CD4-positive, alpha-beta T cell treated with Interleukin-4 for 4 hours (primary cell): ENCODE data around the gene CCDC50.

Experiments
- DNase-seq: peaks from one replicate; pipeline ENCODE4 v3.0.0-alpha.2; 2020

The CCDC50 gene

DNA sequence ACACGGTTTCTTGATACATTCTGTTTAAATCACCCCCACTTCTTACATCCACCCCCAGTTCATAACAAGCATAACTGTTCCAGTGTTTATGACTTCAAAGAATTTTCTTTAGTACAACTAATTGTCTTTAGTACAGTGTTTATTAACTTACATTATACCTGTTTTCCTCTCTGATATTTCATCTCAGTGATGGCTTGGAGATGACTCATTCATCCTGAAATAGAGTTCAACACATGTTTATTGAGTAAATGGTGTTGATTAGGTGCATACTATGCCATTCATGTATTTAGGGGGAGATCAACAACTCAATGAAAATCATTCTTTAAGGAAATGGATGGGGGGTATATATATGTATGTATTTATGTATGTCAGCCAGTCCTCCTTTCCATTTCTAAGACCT lies 22.8 kb downstream of the CCDC50 start:
- no peak for DNase-seq

DNA sequence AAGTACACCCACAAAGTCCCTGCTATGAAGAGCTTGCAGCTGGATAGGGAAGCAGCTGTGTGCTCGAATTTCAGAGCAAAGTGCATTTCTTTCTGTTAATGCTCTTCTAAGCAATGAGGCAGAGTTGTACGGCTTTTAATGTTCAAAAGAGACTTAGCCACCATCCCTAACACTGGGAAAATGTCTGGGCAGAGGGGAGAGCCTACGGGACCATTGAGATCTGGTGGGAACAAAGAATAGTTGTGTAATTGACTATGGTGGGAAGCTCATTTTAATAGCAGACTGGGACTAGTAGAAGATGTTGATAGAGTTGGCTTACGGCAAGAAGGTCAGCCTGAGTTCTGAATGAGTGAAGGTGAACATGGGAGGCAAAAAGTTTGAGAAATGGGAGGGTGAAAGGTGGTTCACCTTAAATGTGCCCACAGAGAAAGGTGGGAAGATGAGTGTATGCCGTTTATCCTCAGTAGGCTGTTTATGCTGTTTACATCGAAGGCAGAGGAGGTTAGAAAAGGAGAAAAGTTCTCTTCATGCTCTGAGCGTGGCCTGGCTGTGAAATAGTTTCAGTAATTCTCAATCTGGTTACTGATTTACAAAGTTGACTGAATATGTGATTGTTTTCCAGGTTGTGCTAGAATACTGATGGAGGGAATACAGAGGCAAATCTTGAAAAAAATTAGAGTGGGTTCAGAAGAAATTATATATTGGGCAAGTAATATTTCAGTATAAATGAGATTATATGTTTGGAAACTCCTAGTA lies 24.0 kb downstream of the CCDC50 start:
- no peak for DNase-seq

GRCh38 chr3:191355406-191355805 lies 26.2 kb downstream of the CCDC50 start:
- DNase-seq, result no peak

DNA sequence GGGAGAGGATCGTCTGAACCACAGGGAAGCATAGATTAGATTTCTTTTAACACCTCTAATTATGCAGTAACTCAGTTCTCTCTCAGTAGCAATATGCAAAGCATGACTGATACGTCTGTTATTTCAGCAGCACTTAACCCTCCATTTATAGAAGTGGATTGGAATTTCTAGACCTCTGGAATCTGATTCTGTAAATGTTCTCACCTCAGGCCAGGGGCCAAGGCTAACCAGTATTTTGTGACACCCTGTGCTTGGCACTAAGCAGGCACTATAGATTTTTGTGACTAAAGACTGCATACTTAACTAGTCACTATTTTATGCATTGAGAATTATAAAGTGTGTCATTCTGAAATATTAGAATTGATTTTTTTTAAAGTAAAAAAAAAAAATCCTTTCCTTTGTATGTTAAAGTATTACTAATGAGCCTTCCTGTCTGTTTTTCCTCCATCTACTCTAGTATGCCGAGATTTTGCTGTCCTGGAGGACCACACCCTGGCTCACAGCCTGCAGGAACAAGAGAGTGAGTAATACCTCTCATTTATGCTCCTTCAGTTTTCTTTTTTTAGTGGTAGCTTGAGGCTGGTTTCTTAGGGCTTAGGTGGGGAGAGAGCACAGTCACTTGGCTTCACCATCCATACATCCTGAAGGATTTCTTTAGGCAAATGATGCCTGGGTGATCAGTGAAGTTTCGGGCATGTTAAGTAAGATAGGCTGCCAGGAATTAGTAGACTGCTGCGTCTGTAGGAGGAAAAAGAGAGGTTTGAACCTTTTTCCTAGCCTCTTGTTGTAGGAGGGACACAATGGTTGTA lies 27.6 kb downstream of the CCDC50 start:
- DNase-seq, result no peak

DNA sequence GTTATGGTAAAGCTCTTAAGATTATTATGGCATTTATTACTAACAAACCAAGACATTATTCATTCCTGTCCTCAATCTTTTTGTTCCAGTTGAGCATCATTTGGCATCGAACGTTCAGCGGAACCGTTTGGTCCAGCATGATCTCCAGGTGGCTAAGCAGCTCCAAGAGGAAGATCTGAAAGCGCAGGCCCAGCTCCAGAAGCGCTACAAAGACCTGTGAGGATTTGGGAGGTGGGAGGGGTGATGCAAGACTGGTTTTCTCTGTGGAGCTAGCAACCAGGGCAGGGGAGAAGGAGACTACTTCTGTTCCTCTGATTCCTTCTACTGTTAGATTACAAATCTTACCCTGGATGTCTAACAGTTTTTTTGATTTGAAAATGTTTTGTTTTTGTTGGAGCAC lies 28.7 kb downstream of the CCDC50 start:
- DNase-seq, result no peak

- no peak for DNase-seq
These were observed 29.7 kb downstream of the CCDC50 start for GRCh38 chr3:191358929-191359328.

DNA sequence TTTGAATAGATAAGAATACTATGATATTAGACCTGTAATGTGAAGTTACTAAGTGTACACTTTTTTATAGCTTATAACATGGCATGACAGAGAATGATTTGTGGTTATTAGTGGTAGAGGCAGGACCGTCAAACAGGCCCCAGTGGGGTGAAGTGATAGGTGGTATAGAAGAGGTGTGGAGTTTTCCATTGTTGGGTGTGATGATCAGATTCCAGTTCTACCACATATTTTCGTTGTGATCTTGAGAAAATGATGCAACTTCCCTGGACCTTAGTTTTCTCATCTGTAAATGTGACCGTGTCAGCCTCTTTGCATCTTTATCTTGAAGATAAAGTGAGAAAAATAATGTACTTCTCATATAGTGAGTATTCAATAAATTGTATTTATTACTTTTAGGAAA lies 31.4 kb downstream of the CCDC50 start:
- no peak for DNase-seq

- DNase-seq, result no peak
These were observed 32.3 kb downstream of the CCDC50 start for GRCh38 chr3:191361456-191361855.

DNA sequence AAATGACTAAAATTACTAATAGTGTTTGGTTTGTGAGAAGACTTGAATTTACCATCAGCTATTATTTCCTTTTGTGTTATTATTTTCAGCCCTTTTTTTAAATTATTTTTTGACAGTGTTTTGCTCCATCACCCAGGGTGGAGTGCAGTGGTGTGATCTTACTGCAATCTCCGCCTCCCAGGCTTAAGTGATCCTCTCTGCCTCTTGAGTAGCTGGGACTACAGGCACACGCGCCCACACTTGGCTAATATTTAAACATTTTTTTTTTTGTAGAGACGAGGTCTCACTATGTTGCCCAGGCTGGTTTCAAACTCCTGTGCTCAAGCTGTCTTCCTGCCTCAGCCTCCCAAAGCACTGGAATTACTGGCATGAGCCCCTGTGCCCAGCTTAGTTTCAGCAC lies 32.8 kb downstream of the CCDC50 start:
- DNase-seq, result no peak

DNA sequence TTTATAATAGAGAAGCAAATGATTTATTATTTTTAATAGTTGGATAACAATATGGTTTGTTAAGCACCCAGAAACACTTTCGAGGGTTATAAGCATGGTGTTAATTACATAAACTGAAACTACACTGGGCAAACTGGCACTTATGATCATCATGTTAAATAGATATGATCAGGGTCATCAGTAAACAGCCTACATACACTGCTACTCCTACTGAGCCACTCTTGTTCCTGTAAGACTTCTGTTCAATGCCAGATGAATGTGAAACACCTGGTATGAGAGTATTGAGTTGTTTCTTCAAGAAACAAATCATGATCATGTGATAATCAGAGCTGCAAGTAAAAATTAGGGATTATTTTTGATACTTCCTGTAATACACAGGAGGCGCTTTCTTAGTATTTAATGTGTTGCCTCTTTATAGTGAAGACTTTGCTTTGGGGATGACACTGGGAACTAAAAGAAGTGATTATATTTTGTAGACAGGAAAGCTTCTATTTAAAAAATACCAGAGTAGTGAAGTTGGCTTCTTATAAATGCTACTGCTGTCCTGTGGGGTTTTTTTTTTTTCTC lies 33.4 kb downstream of the CCDC50 start:
- no peak for DNase-seq

GRCh38 chr3:191363221-191363620 lies 34.0 kb downstream of the CCDC50 start:
- DNase-seq, result no peak

DNA sequence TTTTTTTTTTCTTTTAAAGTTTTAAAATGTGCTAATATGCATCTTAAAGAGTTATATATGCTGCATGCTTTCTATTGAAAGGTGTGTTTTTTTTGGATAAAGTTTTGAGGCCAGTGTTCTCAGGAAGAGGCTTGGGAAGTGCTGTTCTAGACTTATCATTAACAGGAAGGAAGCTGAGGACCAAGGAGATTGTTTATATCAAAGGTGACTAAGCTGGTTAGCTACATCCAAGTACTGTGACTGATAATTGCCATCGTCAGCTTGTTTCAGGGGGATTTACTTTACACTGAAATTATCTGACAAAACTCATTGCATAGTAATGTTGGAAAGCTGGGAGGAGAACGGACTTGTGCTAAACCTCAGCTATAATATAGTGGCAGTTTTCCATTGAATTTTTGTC lies 37.5 kb downstream of the CCDC50 start:
- DNase-seq, result no peak

- DNase-seq, result no peak
These were observed 39.8 kb downstream of the CCDC50 start for GRCh38 chr3:191368755-191369615.

DNA sequence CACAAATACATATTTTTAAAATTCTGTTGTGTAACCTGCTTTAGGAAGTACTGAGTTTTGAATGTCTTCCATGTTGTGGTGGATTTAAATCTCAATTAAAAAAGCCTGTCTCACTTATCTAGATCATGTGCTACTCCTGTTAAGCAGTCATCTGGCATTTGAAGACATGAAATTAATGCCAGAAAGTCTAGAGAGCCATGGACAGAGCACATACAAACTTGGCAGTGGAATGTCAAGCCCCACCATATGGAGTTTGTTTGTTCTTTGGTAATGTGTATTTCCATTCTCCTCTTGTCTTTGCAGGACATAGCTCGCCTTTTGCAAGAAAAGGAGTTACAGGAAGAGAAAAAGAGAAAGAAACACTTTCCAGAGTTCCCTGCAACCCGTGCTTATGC lies 40.4 kb downstream of the CCDC50 start:
- DNase-seq, result no peak

DNA sequence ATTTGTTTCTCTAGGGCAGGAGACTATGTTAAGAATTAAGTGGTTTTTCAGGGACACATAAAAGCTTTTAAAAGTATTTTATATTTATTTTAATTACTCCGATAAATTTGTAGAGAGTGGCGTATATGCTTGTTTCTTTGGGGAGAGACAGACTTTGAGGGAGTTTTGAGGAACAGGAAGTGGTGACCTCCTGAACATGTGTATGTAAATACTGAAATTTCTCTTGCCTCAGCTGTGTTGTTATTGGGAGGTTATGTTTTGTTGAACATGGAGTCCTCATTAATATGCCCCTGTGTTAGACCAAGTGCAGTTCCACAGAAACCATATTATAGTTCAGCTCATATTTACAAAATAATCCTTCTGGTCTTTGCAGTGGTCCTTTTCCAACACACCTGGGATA lies 42.9 kb downstream of the CCDC50 start:
- no peak for DNase-seq

GRCh38 chr3:191373327-191373726 lies 44.1 kb downstream of the CCDC50 start:
- no peak for DNase-seq

- DNase-seq, result no peak
These were observed 47.4 kb downstream of the CCDC50 start for GRCh38 chr3:191376516-191377141.

GRCh38 chr3:191378142-191378812 lies 49.1 kb downstream of the CCDC50 start:
- no peak for DNase-seq

GRCh38 chr3:191379446-191379845 lies 50.3 kb downstream of the CCDC50 start:
- no peak for DNase-seq

DNA sequence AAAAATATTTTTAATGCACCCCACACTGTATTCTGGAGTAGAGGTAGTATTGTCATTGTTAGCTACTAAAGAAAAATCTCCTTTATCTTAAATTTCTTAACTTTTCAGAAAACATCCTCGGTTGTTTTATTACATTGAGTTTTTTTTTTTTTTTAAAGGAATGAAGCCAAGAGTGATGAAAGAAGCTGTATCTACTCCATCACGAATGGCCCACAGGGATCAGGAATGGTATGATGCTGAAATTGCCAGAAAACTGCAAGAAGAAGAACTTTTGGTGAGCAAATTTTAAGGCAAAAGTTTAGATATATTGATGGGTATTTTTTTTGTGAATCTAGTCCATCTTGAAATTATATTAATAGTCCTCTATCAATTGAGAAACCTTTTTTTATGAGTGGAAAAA lies 50.8 kb downstream of the CCDC50 start:
- no peak for DNase-seq

GRCh38 chr3:191381303-191381702 lies 52.1 kb downstream of the CCDC50 start:
- no peak for DNase-seq

- DNase-seq, result no peak
These were observed 53.5 kb downstream of the CCDC50 start for GRCh38 chr3:191382661-191383060.
